ENCODE results near the gene LIPA. TPM values are rescaled to one million over a fixed set of nuclear protein-coding genes. Genes with fewer than 3 reads are reported as not detected.

Gene LIPA
- total and polyA plus RNA-seq, 7 donors, result 7.6 to 14.2 (median 10.3) TPM

DNA sequence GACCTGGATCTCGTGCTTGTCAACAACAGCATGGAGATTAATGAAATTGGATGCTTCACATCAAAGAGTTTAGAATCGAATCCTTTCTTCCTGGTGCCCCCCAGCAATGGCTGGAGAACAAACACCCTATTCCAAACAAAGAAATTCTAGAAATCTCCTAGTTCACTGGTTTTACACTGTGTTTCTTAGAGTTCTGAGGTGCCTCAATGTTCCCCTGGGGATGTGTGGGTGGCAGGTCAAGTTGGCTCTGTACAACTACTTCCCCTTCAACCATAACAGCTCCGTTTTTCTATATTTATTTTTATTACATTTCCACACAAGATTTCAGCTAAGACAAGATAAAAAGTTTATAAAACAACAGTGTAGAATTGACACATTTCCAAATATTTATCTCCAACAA is 66.9 kb downstream of the LIPA start:
- Histone ChIP-seq H3K27ac (no peak overlapping the region), H3K36me3 (ENCODE audit: insufficient read depth in 1 of 2, low read depth in 1 of 2) (no peaks in the 10 kb centered on the region), H3K4me1 (no peaks in the 10 kb centered on the region), H3K9me3 (no peaks in the 10 kb centered on the region), H3K27me3 (ENCODE audit: insufficient read depth in 3 of 3, low read length in 2 of 3) (no peaks in the 10 kb centered on the region), H3K4me3 (no peak overlapping the region)
- intact Hi-C loops (cut with DNase I), result no loop called here
- ATAC-seq (no peak), DNase-seq (no peak)
- TF ChIP-seq CTCF (IDR thresholded peaks at IDR 0.05), result no peak
- WGBS, 3 donors, result 50 to 63% (median 56%) methylated on average over 3 of the region's 3 CpGs

DNA sequence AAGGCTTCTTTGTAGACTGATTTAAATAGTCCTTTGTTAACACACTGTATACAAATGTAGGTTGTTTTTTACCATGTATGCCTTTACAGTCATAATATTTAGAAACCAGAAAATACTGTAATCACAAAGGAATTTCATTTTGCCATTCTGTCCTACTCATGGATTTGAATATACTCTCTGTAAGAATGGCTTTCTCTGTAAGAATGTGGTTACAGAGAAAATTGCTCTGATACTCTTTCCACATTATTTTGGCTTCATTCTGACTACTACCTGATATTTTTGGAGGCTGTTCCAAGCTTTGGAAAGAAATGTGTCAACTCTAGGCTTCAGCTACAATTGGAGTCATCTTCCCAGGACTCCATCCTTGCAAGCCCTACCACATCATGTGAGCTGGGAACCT is 68.0 kb downstream of the LIPA start:
- Histone ChIP-seq H3K36me3 (ENCODE audit: insufficient read depth in 1 of 2, low read depth in 1 of 2) (no peaks in the 10 kb centered on the region), H3K4me1 (no peaks in the 10 kb centered on the region), H3K27ac (no peak overlapping the region), H3K27me3 (ENCODE audit: insufficient read depth in 3 of 3, low read length in 2 of 3) (no peaks in the 10 kb centered on the region), H3K9me3 (no peaks in the 10 kb centered on the region), H3K4me3 (no peak overlapping the region)
- intact Hi-C loops (cut with DNase I), result no loop called here
- DNase-seq, result no peak
- no peak for ATAC-seq
- no peak for TF ChIP-seq CTCF (IDR thresholded peaks at IDR 0.05)

DNA sequence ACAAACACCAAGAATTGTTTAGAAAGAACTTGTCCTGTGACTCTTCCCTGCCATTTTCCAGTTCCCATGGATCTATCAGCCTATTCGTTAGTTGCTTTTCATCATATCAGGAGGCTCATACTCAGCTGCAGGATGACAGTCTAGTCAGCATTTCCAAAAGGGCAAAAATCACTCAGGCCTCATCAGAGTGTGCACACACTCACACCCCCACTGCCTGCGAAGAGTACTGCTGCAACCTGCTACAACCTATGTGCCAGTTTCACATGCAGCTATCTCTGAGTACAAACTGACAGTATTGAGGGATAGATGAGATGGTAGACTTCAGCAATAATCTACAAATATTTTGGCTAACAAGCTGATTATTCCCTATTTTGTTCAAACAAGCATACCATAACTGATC is 68.7 kb downstream of the LIPA start:
- Histone ChIP-seq H3K4me3 (no peak overlapping the region), H3K9me3 (no peaks in the 10 kb centered on the region), H3K4me1 (no peaks in the 10 kb centered on the region), H3K36me3 (ENCODE audit: insufficient read depth in 1 of 2, low read depth in 1 of 2) (no peaks in the 10 kb centered on the region), H3K27ac (no peak overlapping the region), H3K27me3 (ENCODE audit: insufficient read depth in 3 of 3, low read length in 2 of 3) (no peaks in the 10 kb centered on the region)
- no peak for TF ChIP-seq CTCF (IDR thresholded peaks at IDR 0.05)
- DNase-seq, result no peak
- ATAC-seq, result no peak
- WGBS, 3 donors, result 79 to 86% (median 82%) methylated on average over 2 of the region's 2 CpGs
- intact Hi-C loops (cut with DNase I), result no loop called here

DNA sequence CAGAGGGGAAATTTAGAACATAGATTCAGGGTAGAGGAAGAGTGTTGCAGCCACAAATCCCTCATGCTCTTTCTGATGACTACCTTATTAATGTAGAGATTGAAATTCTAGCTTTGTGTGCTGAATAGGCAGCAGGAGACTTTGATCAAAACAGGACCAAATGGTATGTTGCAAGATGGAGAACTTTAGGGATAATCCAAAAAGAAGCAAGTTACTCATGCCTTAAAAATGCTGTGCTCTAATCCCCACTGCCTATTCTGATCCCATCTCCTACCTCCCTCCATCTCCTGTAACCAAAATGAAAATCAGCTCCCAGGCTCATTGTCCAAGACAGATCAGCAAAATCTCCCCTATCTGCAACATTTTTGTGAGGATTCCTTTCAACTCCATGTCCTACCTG is 75.8 kb downstream of the LIPA start:
- TF ChIP-seq CTCF (IDR thresholded peaks at IDR 0.05), result no peak
- H3K9me3 ChIP-seq, result no peaks in the 10 kb centered on the region
- no peaks in the 10 kb centered on the region for H3K27me3 ChIP-seq (ENCODE audit: insufficient read depth in 3 of 3, low read length in 2 of 3)
- no peaks in the 10 kb centered on the region for H3K36me3 ChIP-seq (ENCODE audit: insufficient read depth in 1 of 2, low read depth in 1 of 2)
- H3K27ac ChIP-seq, result no peak overlapping the region
- ATAC-seq (no peak), DNase-seq (no peak)
- intact Hi-C loops (cut with DNase I), result no loop called here
- no peaks in the 10 kb centered on the region for H3K4me1 ChIP-seq
- H3K4me3 ChIP-seq, result no peak overlapping the region

DNA sequence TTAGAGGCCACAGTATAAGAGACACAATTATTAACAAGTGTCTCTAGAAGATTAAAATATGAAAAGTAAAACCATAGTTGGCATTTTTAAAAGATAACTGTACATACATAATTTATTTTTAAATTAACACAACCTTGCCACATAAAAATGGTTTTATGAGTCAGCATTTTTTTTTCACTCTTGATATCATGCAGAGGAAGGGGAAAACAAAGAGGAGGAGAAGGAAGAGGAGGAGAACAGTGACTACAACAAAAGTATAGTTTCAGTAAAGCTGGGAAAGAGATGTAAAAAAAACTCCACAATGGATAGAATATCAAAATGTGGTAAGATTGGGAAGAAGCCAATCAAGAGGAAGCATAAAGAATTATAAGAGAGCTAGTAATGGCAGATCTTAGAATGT is 78.5 kb downstream of the LIPA start:
- TF ChIP-seq CTCF (IDR thresholded peaks at IDR 0.05), result no peak
- intact Hi-C loops (cut with DNase I), result no loop called here
- no peak overlapping the region for H3K4me3 ChIP-seq
- H3K36me3 ChIP-seq (ENCODE audit: insufficient read depth in 1 of 2, low read depth in 1 of 2), result no peaks in the 10 kb centered on the region
- DNase-seq (no peak), ATAC-seq (no peak)
- H3K4me1 ChIP-seq, result no peaks in the 10 kb centered on the region
- H3K9me3 ChIP-seq, result no peaks in the 10 kb centered on the region
- no peak overlapping the region for H3K27ac ChIP-seq
- no peaks in the 10 kb centered on the region for H3K27me3 ChIP-seq (ENCODE audit: insufficient read depth in 3 of 3, low read length in 2 of 3)
